SIG-M5 treated with dmso at 0.1 percent for 504 hours (cell line): Measurements from ENCODE around the gene CYP3A5.
"Not testable (repeated sequence)": the region's sequence is repeated elsewhere in the genome, so short reads cannot be mapped to it uniquely, and the experiment has no call there.

Experiments used
- DNase-seq: peaks from one replicate; lab custom pipeline; 2025; ENCODE audit not compliant: unreplicated experiment; lab: John Stamatoyannopoulos, UW

The CYP3A5 gene

GRCh38 chr7:99643464-99643863 lies 36.3 kb downstream of the CYP3A5 start:
- no peak for DNase-seq

- no peak for DNase-seq
Observed at GRCh38 chr7:99642027-99642426, 37.8 kb downstream of the CYP3A5 start.

- no peak for DNase-seq
Observed at GRCh38 chr7:99639267-99639666, 40.5 kb downstream of the CYP3A5 start.

GRCh38 chr7:99638731-99639130 lies 41.1 kb downstream of the CYP3A5 start:
- DNase-seq, result no peak

- not testable (repeated sequence) for DNase-seq
Observed at GRCh38 chr7:99637414-99637813, 42.4 kb downstream of the CYP3A5 start.

- DNase-seq, result no peak
Observed at GRCh38 chr7:99631295-99632109, 48.3 kb downstream of the CYP3A5 start.

GRCh38 chr7:99629643-99630042 lies 50.2 kb downstream of the CYP3A5 start:
- no peak for DNase-seq

GRCh38 chr7:99628471-99629465 lies 51.0 kb downstream of the CYP3A5 start:
- DNase-seq, result no peak

GRCh38 chr7:99627513-99627912 lies 52.3 kb downstream of the CYP3A5 start:
- DNase-seq, result no peak

GRCh38 chr7:99626661-99627060 lies 53.1 kb downstream of the CYP3A5 start:
- DNase-seq, result no peak

- DNase-seq, result no peak
Observed at GRCh38 chr7:99625961-99626360, 53.8 kb downstream of the CYP3A5 start.

GRCh38 chr7:99625321-99625720 lies 54.5 kb downstream of the CYP3A5 start:
- DNase-seq, result no peak

GRCh38 chr7:99624484-99624883 lies 55.3 kb downstream of the CYP3A5 start:
- DNase-seq, result no peak

- no peak for DNase-seq
Observed at GRCh38 chr7:99623702-99624447, 55.9 kb downstream of the CYP3A5 start.

- no peak for DNase-seq
Observed at GRCh38 chr7:99623091-99623693, 56.6 kb downstream of the CYP3A5 start.

GRCh38 chr7:99622596-99622995 lies 57.2 kb downstream of the CYP3A5 start:
- no peak for DNase-seq

- no peak for DNase-seq
Observed at GRCh38 chr7:99621271-99621670, 58.5 kb downstream of the CYP3A5 start.

- DNase-seq, result no peak
Observed at GRCh38 chr7:99619571-99620130, 60.1 kb downstream of the CYP3A5 start.

GRCh38 chr7:99618726-99619125 lies 61.1 kb downstream of the CYP3A5 start:
- DNase-seq, result no peak

- DNase-seq, result no peak
Observed at GRCh38 chr7:99617192-99617781, 62.5 kb downstream of the CYP3A5 start.
